ENCODE results near the gene VSTM1.

DNA sequence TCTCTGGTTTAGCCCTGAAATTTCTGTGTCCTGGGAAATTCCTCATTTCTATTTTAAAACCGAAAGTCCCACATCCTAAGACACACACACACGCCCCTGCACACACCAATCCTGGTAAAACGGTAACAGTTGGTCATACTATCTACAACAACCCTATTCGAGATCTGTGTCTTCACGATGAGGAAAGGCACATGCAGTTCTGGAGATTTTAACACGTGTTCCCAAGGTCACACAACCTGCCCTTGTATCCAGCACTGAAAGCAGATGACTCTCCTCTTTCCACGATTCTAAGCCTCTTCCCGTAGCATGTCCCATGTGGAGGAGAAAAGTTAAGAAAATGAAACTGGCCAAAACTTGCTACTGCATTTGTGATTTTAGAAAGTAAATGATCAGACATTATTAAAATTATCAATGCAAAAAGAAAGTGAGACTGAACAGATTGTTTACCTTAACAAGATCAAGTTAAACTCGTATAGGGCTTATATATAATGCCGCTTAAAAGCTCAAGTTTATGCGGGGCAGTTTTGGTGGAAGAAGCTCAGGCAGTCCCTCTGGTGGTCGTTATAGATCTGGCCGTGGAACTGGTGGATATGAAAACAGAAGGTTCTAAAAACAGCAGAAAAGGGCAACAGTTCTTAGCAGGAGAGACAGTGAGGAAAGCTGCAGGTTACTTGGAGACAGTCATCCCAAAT lies 32.7 kb downstream of the VSTM1 start:
- TF ChIP-seq, protein P1, sequence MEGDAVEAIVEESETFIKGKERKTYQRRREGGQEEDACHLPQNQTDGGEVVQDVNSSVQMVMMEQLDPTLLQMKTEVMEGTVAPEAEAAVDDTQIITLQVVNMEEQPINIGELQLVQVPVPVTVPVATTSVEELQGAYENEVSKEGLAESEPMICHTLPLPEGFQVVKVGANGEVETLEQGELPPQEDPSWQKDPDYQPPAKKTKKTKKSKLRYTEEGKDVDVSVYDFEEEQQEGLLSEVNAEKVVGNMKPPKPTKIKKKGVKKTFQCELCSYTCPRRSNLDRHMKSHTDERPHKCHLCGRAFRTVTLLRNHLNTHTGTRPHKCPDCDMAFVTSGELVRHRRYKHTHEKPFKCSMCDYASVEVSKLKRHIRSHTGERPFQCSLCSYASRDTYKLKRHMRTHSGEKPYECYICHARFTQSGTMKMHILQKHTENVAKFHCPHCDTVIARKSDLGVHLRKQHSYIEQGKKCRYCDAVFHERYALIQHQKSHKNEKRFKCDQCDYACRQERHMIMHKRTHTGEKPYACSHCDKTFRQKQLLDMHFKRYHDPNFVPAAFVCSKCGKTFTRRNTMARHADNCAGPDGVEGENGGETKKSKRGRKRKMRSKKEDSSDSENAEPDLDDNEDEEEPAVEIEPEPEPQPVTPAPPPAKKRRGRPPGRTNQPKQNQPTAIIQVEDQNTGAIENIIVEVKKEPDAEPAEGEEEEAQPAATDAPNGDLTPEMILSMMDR (IDR thresholded peaks at IDR 0.05), result no peak
- TF ChIP-seq POLR2A (IDR thresholded peaks at IDR 0.05) (no peak), EP300 (IDR thresholded peaks at IDR 0.05) (no peak)
